ENCODE measurements around the gene PMPCA.

Gene PMPCA

DNA sequence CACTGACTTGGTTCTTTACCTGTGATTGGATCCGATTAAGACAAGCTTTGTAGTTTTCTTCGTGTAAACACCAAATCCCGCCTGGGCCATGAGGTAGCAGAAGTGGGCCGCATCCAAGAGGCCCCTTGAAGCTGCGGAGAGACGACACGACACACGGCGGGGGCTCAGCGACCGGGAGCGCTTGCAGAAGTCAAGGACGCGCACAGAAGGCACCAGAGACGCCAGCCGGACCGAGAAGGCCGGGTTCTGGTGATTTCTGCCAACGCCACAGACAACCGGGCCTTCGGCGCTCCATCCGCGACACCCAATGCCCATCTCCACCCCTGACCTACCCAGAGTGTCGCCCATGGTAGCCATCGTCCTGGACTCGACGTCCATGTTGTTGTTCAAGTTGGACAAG, 49.0 kb downstream of the PMPCA start:
- H3K4me3 ChIP-seq (ENCODE audit: low read depth, low read length): no peak overlapping the region
- DNase-seq (ENCODE audit: low read depth): no peak
- TF ChIP-seq, protein P1, sequence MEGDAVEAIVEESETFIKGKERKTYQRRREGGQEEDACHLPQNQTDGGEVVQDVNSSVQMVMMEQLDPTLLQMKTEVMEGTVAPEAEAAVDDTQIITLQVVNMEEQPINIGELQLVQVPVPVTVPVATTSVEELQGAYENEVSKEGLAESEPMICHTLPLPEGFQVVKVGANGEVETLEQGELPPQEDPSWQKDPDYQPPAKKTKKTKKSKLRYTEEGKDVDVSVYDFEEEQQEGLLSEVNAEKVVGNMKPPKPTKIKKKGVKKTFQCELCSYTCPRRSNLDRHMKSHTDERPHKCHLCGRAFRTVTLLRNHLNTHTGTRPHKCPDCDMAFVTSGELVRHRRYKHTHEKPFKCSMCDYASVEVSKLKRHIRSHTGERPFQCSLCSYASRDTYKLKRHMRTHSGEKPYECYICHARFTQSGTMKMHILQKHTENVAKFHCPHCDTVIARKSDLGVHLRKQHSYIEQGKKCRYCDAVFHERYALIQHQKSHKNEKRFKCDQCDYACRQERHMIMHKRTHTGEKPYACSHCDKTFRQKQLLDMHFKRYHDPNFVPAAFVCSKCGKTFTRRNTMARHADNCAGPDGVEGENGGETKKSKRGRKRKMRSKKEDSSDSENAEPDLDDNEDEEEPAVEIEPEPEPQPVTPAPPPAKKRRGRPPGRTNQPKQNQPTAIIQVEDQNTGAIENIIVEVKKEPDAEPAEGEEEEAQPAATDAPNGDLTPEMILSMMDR (IDR thresholded peaks at IDR 0.05; ENCODE audit: low read depth, low read length, missing control alignments): no peak

DNA sequence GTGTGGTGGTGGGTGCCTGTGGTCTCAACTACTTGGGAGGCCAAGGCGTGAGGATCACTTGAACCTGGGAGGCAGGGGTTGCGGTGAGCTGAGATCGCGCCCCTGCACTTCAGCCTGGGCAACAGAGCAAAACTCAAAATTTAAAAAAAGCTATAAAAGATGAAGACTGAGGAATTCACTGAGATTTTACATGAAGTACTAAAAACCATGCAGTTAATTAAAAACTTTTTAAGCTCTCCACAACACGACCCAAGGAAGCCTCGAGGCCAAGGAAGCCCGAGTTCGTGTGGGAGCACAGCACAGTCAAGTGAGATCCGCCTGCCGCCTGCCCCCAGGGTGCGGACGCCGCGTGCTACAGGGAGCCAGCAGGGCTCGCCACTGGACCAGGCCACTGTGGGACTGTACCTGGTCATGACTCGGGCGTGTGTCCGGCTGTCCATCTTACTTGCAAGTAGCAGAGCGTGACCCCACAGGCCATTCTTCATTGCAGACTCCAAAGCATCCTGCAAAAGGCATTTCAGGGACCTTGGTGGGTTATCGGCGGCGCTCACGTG, 50.4 kb downstream of the PMPCA start:
- TF ChIP-seq, protein P1 (IDR thresholded peaks at IDR 0.05; ENCODE audit: low read depth, low read length, missing control alignments): no peak
- no peak overlapping the region for H3K4me3 ChIP-seq (ENCODE audit: low read depth, low read length)
- no peak for DNase-seq (ENCODE audit: low read depth)

DNA sequence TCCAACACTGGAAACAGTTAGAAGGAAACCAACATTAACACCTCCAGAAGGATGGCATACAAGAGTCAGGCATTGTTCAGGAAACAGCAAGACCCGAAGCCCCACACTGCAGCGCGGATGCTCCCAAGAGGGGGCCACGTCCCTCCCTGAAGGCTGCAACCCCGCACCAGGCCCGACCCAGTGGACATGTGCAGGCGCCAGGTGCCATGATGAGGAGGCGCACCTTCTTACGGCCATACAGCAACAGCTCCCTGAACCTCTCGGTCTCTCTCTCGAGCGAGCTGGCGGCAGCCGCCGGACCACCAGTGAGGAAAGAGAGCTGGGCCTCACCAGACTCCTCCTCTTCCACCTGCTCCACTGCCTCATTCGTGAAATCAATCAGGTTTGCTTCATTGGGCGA, 52.2 kb downstream of the PMPCA start:
- no peak overlapping the region for H3K4me3 ChIP-seq (ENCODE audit: low read depth, low read length)
- DNase-seq (ENCODE audit: low read depth): no peak
- TF ChIP-seq, protein P1 (IDR thresholded peaks at IDR 0.05; ENCODE audit: low read depth, low read length, missing control alignments): no peak

- TF ChIP-seq, protein P1 (IDR thresholded peaks at IDR 0.05; ENCODE audit: low read depth, low read length, missing control alignments): no peak
- no peak overlapping the region for H3K4me3 ChIP-seq (ENCODE audit: low read depth, low read length)
- no peak for DNase-seq (ENCODE audit: low read depth)
Measured at GRCh38 chr9:136463578-136463977, 53.1 kb downstream of the PMPCA start.

GRCh38 chr9:136464241-136464640, 53.8 kb downstream of the PMPCA start:
- TF ChIP-seq, protein P1 (IDR thresholded peaks at IDR 0.05; ENCODE audit: low read depth, low read length, missing control alignments): no peak
- no peak overlapping the region for H3K4me3 ChIP-seq (ENCODE audit: low read depth, low read length)
- DNase-seq (ENCODE audit: low read depth): no peak

- TF ChIP-seq, protein P1 (IDR thresholded peaks at IDR 0.05; ENCODE audit: low read depth, low read length, missing control alignments): no peak
Measured at GRCh38 chr9:136465500-136466154, 55.2 kb downstream of the PMPCA start.

GRCh38 chr9:136466155-136466541, 55.7 kb downstream of the PMPCA start:
- no peak for DNase-seq (ENCODE audit: low read depth)
- H3K4me3 ChIP-seq (ENCODE audit: low read depth, low read length): no peak overlapping the region
- TF ChIP-seq, protein P1 (IDR thresholded peaks at IDR 0.05; ENCODE audit: low read depth, low read length, missing control alignments): no peak

More at GRCh38 chr9:136465500-136466154, 55.2 kb downstream of the PMPCA start:
- no peak for DNase-seq (ENCODE audit: low read depth)
- H3K4me3 ChIP-seq (ENCODE audit: low read depth, low read length): no peak overlapping the region

All from GM12864 (cell line).